Measurements from ENCODE around the gene AP3B1. TPM values are rescaled to one million over a fixed set of nuclear protein-coding genes. Genes with fewer than 3 reads are reported as not detected.

AP3B1 gene
- total and polyA plus RNA-seq, 3 donors from 2014 or later: 32.0 to 77.3 (median 74.0) TPM

GRCh38 chr5:78108564-78108963 is 185.9 kb downstream of the AP3B1 start:
- no peak for TF ChIP-seq CTCF (IDR thresholded peaks at IDR 0.05)
- no peak for TF ChIP-seq POLR2A (IDR thresholded peaks at IDR 0.05)
- Histone ChIP-seq H3K9me3 (no peaks in the 10 kb centered on the region), H3K27me3 (no peaks in the 10 kb centered on the region), H3K27ac (no peak overlapping the region), H3K4me1 (no peaks in the 10 kb centered on the region), H3K4me3 (no peak overlapping the region), H3K36me3 (ENCODE audit: low read depth, missing control alignments) (no peaks in the 10 kb centered on the region)
- intact Hi-C loops (cut with DNase I; ENCODE audit: low total_unique reads): no loop called here
- WGBS, 2 donors: 77 to 89% methylated on average over 3 of the region's 3 CpGs
- DNase-seq: no peak

GRCh38 chr5:78103232-78103918 is 191.1 kb downstream of the AP3B1 start:
- TF ChIP-seq POLR2A (IDR thresholded peaks at IDR 0.05): no peak
- no peak for TF ChIP-seq CTCF (IDR thresholded peaks at IDR 0.05)
- Histone ChIP-seq H3K27me3 (no peaks in the 10 kb centered on the region), H3K4me3 (no peak overlapping the region), H3K27ac (no peak overlapping the region), H3K36me3 (ENCODE audit: low read depth, missing control alignments) (no peaks in the 10 kb centered on the region), H3K4me1 (no peaks in the 10 kb centered on the region), H3K9me3 (no peaks in the 10 kb centered on the region)
- intact Hi-C loops (cut with DNase I; ENCODE audit: low total_unique reads): no loop called here
- no peak for DNase-seq
- WGBS, 2 donors: 88 to 96% methylated on average over 4 of the region's 4 CpGs

GRCh38 chr5:78102500-78102899 is 192.0 kb downstream of the AP3B1 start:
- DNase-seq: no peak
- H3K9me3 ChIP-seq: no peaks in the 10 kb centered on the region
- no peaks in the 10 kb centered on the region for H3K4me1 ChIP-seq
- no peak overlapping the region for H3K4me3 ChIP-seq
- H3K27me3 ChIP-seq: no peaks in the 10 kb centered on the region
- H3K27ac ChIP-seq: no peak overlapping the region
- no peaks in the 10 kb centered on the region for H3K36me3 ChIP-seq (ENCODE audit: low read depth, missing control alignments)
- intact Hi-C loops (cut with DNase I; ENCODE audit: low total_unique reads): no loop called here
- TF ChIP-seq POLR2A (IDR thresholded peaks at IDR 0.05) (no peak), CTCF (IDR thresholded peaks at IDR 0.05) (no peak)

- Histone ChIP-seq H3K9me3 (no peaks in the 10 kb centered on the region), H3K4me3 (no peak overlapping the region), H3K27ac (no peak overlapping the region), H3K4me1 (no peaks in the 10 kb centered on the region), H3K27me3 (no peaks in the 10 kb centered on the region), H3K36me3 (ENCODE audit: low read depth, missing control alignments) (no peaks in the 10 kb centered on the region)
- TF ChIP-seq CTCF (IDR thresholded peaks at IDR 0.05) (no peak), POLR2A (IDR thresholded peaks at IDR 0.05) (no peak)
- intact Hi-C loops (cut with DNase I; ENCODE audit: low total_unique reads): no loop called here
- no peak for DNase-seq
Measured at GRCh38 chr5:78095125-78095524, 199.4 kb downstream of the AP3B1 start.

GRCh38 chr5:78090002-78090401 is 204.5 kb downstream of the AP3B1 start:
- no peak overlapping the region for H3K4me3 ChIP-seq
- WGBS, 2 donors: 72 to 100% methylated on average over 1 of the region's 1 CpG
- intact Hi-C loops (cut with DNase I; ENCODE audit: low total_unique reads): no loop called here
- no peaks in the 10 kb centered on the region for H3K36me3 ChIP-seq (ENCODE audit: low read depth, missing control alignments)
- DNase-seq: no peak
- TF ChIP-seq POLR2A (IDR thresholded peaks at IDR 0.05) (no peak), CTCF (IDR thresholded peaks at IDR 0.05) (no peak)
- H3K9me3 ChIP-seq: no peaks in the 10 kb centered on the region
- H3K27ac ChIP-seq: no peak overlapping the region
- no peaks in the 10 kb centered on the region for H3K4me1 ChIP-seq
- no peaks in the 10 kb centered on the region for H3K27me3 ChIP-seq

Data from testis (tissue), 3 donors.